ENCODE measurements around the gene TDRD10.
A peak's percentile ranks its signal among the peaks of the same experiment; 100 is the strongest.

The TDRD10 gene

GRCh38 chr1:154557248-154557938 is 55.4 kb downstream of the TDRD10 start:
- DNase-seq, result no peak

- peak; percentile 27 for DNase-seq
These were observed 56.1 kb downstream of the TDRD10 start, which contains the start of gene UBE2Q1 for GRCh38 chr1:154557939-154558719. Gene UBE2Q1, minus strand, starts transcription at chr1:154558662. Its CDS starts 109 bp downstream, at chr1:154558553.

- peak; percentile 100 for DNase-seq
These were observed 56.9 kb downstream of the TDRD10 start for GRCh38 chr1:154558720-154559465.

GRCh38 chr1:154559466-154560044 is 57.5 kb downstream of the TDRD10 start:
- peak; percentile 83 for DNase-seq

GRCh38 chr1:154565876-154566275 is 63.9 kb downstream of the TDRD10 start:
- DNase-seq, result no peak

- DNase-seq, result peak; percentile 41
These were observed 65.6 kb downstream of the TDRD10 start, which contains the start of gene CHRNB2 for GRCh38 chr1:154567386-154568156. Gene CHRNB2, plus strand, starts transcription at chr1:154567778. Its CDS starts 267 bp downstream, at chr1:154568045.

- DNase-seq, result no peak
These were observed 66.3 kb downstream of the TDRD10 start for GRCh38 chr1:154568157-154568815.

- DNase-seq, result no peak
These were observed 69.4 kb downstream of the TDRD10 start for GRCh38 chr1:154571244-154571963.

- DNase-seq, result no peak
These were observed 69.9 kb downstream of the TDRD10 start for GRCh38 chr1:154571964-154572288.

- no peak for DNase-seq
These were observed 70.6 kb downstream of the TDRD10 start for GRCh38 chr1:154572468-154573167.

GRCh38 chr1:154573168-154573510 is 71.1 kb downstream of the TDRD10 start:
- DNase-seq, result no peak

- DNase-seq, result no peak
These were observed 72.7 kb downstream of the TDRD10 start for GRCh38 chr1:154574716-154575115.

- no peak for DNase-seq
These were observed 73.3 kb downstream of the TDRD10 start for GRCh38 chr1:154575147-154575927.

- no peak for DNase-seq
These were observed 74.0 kb downstream of the TDRD10 start for GRCh38 chr1:154575951-154576566.

GRCh38 chr1:154577346-154578057 is 75.5 kb downstream of the TDRD10 start:
- DNase-seq, result no peak

- DNase-seq, result no peak
These were observed 76.0 kb downstream of the TDRD10 start for GRCh38 chr1:154578058-154578418.

GRCh38 chr1:154579374-154579773 is 77.4 kb downstream of the TDRD10 start:
- DNase-seq, result no peak

GRCh38 chr1:154581766-154582165 is 79.7 kb downstream of the TDRD10 start:
- no peak for DNase-seq

GRCh38 chr1:154582885-154583284 is 80.9 kb downstream of the TDRD10 start:
- no peak for DNase-seq

All from CD4-positive, alpha-beta T cell treated with Interleukin-15 for 1 hour (primary cell).